Fibroblast of lung (primary cell): ENCODE data around the gene ETFA. TPM values are rescaled to one million over a fixed set of nuclear protein-coding genes. Genes with fewer than 3 reads are reported as not detected.

Experiments used
- DNase-seq, 2 donors: peaks; one replicate each; pipeline versions ENCODE4 v3.0.0 to v3.0.0-alpha.2; 2010; ENCODE audit warnings: low read depth in 2 of 2
- H2AFZ ChIP-seq: 2 replicates; pipeline ENCODE4 v1.5.1; 2012; ENCODE audit warnings: low read length, control low read depth, inconsistent platforms
- H3K27ac ChIP-seq: 2 replicates; pipeline ENCODE4 v1.5.1; 2011; ENCODE audit warnings: low read length, control low read depth; ENCODE audit not compliant: insufficient read depth
- H3K27me3 ChIP-seq: 2 replicates; pipeline ENCODE4 v1.5.1; 2011; ENCODE audit warnings: mild to moderate bottlenecking, low read length; ENCODE audit not compliant: control insufficient read depth, insufficient read depth
- H3K36me3 ChIP-seq: 2 replicates; pipeline ENCODE4 v1.5.1; 2011; ENCODE audit warnings: low read length; ENCODE audit not compliant: control insufficient read depth, insufficient read depth
- H3K4me1 ChIP-seq: 2 replicates; pipeline ENCODE4 v1.5.1; 2011; ENCODE audit warnings: low read length; ENCODE audit not compliant: control insufficient read depth, insufficient read depth; ENCODE audit errors: extremely low read depth
- H3K4me2 ChIP-seq: 2 replicates; pipeline ENCODE4 v1.5.1; 2011; ENCODE audit warnings: low read length, control low read depth; ENCODE audit not compliant: insufficient read depth; ENCODE audit errors: extremely low read depth
- H3K4me3 ChIP-seq, 4 experiments: fragments of 200-600 bp in 1 of 4; sonication (generic) in 1 of 4; replicated peaks in 1 of 4; 2 replicates each; pipeline ENCODE4 v1.5.1; 2011 to 2016; ENCODE audit warnings: low read length in 4 of 4, low read depth in 3 of 4, mild to moderate bottlenecking in 3 of 4, control low read depth in 2 of 4, inconsistent platforms in 1 of 4, mixed read lengths in 1 of 4; ENCODE audit not compliant: insufficient read depth in 1 of 4; ENCODE audit errors: control extremely low read depth in 1 of 4
- H3K79me2 ChIP-seq: 2 replicates; pipeline ENCODE4 v1.5.1; 2012; ENCODE audit warnings: mild to moderate bottlenecking, low read length, inconsistent platforms; ENCODE audit not compliant: control insufficient read depth, insufficient read depth
- H3K9ac ChIP-seq: 2 replicates; pipeline ENCODE4 v1.5.1; 2011; ENCODE audit warnings: mild to moderate bottlenecking, low read length, control low read depth; ENCODE audit not compliant: insufficient read depth
- H3K9me3 ChIP-seq: 2 replicates; pipeline ENCODE4 v1.5.1; 2012; ENCODE audit warnings: low read depth, low read length; ENCODE audit not compliant: control insufficient read depth, insufficient read depth
- H4K20me1 ChIP-seq: 2 replicates; pipeline ENCODE4 v1.5.1; 2011; ENCODE audit warnings: low read length; ENCODE audit not compliant: control insufficient read depth, insufficient read depth; ENCODE audit errors: extremely low read depth
- CTCF ChIP-seq, 2 donors: IDR thresholded peaks in 1 of 2; conservative IDR thresholded peaks in 1 of 2; 1 replicate in 1 of 2; 2 replicates in 1 of 2; pipeline ENCODE4 v1.5.1; 2011 to 2012; ENCODE audit warnings: low read length in 2 of 2, control low read depth in 1 of 2, inconsistent platforms in 1 of 2, low read depth in 1 of 2, mild to moderate bottlenecking in 1 of 2
- EZH2 ChIP-seq: IDR thresholded peaks from 2 replicates; pipeline ENCODE4 v1.5.1; 2012; ENCODE audit warnings: low read length, control low read depth, mild to moderate bottlenecking; ENCODE audit errors: missing control alignments
- polyA plus RNA-seq, 2 donors: library from polyadenylated mRNA; depleted of rRNA in 1 of 2; stranded (reverse) in 1 of 2; unstranded in 1 of 2; fragments of >200 nt; gene quantifications; 2 replicates each; pipeline ENCODE4 v1.2.1, GENCODE V29; 2011 to 2012; ENCODE audit warnings: missing spikeins in 1 of 2
- total RNA-seq: library from RNA; depleted of rRNA; stranded (reverse); fragments of >200 nt; gene quantifications from 2 replicates; pipeline ENCODE4 v1.2.1, GENCODE V29; 2014

The ETFA gene
- total and polyA plus RNA-seq, 2 donors (not counting 1 experiment from before 2014, with no cell fraction given): 129 to 161 TPM

- Histone ChIP-seq H3K36me3 (no peaks in the 10 kb centered on the region), H2AFZ (no peak overlapping the region)
- DNase-seq: no peak
Observed at GRCh38 chr15:76169018-76169417, 142.3 kb downstream of the ETFA start.

GRCh38 chr15:76168237-76168984, 142.9 kb downstream of the ETFA start:
- Histone ChIP-seq H4K20me1 (no peaks in the 10 kb centered on the region), H3K27me3 (no peaks in the 10 kb centered on the region), H3K9ac (no peak overlapping the region), H3K9me3 (no peaks in the 10 kb centered on the region), H3K4me2 (no peak overlapping the region), H3K36me3 (no peaks in the 10 kb centered on the region), H3K4me3 (no peak overlapping the region), H3K27ac (no peak overlapping the region), H3K79me2 (no peaks in the 10 kb centered on the region), H2AFZ (no peak overlapping the region), H3K4me1 (peaks cover 5% of the 10 kb centered on the region)
- DNase-seq: no peak
- TF ChIP-seq CTCF (conservative IDR thresholded peaks at IDR 0.05 in 1 of 2, IDR thresholded peaks at IDR 0.05 in 1 of 2; ENCODE audit: low read depth in 1 of 2, low read length in 2 of 2): no peak
- no peak for TF ChIP-seq EZH2

More at GRCh38 chr15:76169018-76169417, 142.3 kb downstream of the ETFA start:
- Histone ChIP-seq H3K79me2 (no peaks in the 10 kb centered on the region), H3K27me3 (no peaks in the 10 kb centered on the region), H3K4me2 (no peak overlapping the region), H3K4me3 (no peak overlapping the region), H3K27ac (no peak overlapping the region), H3K4me1 (peaks cover 5% of the 10 kb centered on the region), H4K20me1 (no peaks in the 10 kb centered on the region), H3K9me3 (no peaks in the 10 kb centered on the region), H3K9ac (no peak overlapping the region)
- no peak for TF ChIP-seq CTCF (conservative IDR thresholded peaks at IDR 0.05 in 1 of 2, IDR thresholded peaks at IDR 0.05 in 1 of 2; ENCODE audit: low read depth in 1 of 2, low read length in 2 of 2)
- no peak for TF ChIP-seq EZH2

- no peaks in the 10 kb centered on the region for H4K20me1 ChIP-seq
- no peak overlapping the region for H3K4me2 ChIP-seq
- peaks cover 10% of the 10 kb centered on the region for H3K4me1 ChIP-seq
- H3K27me3 ChIP-seq: no peaks in the 10 kb centered on the region
- H3K4me3 ChIP-seq: no peak overlapping the region
- no peaks in the 10 kb centered on the region for H3K79me2 ChIP-seq
- no peak for DNase-seq
- H3K27ac ChIP-seq: no peak overlapping the region
- no peaks in the 10 kb centered on the region for H3K36me3 ChIP-seq
- H2AFZ ChIP-seq: no peak overlapping the region
- TF ChIP-seq CTCF (conservative IDR thresholded peaks at IDR 0.05 in 1 of 2, IDR thresholded peaks at IDR 0.05 in 1 of 2; ENCODE audit: low read depth in 1 of 2, low read length in 2 of 2) (no peak), EZH2 (no peak)
- no peak overlapping the region for H3K9ac ChIP-seq
- H3K9me3 ChIP-seq: no peaks in the 10 kb centered on the region
Observed at GRCh38 chr15:76165951-76166350, 145.3 kb downstream of the ETFA start.

Other genes starting within 250 kb of the ETFA start
- gene ISL2, start 25.3 kb upstream of the ETFA start, total RNA-seq: 0.17 and 0.26 TPM in 2 replicates
- gene ISL2, start 25.3 kb upstream of the ETFA start, polyA plus RNA-seq: 0.02 and 0.03 TPM in 2 replicates